IPS-18a (cell line): ENCODE measurements around the gene DAB2.
"Not testable (repeated sequence)": the region's sequence is repeated elsewhere in the genome, so short reads cannot be mapped to it uniquely, and the experiment has no call there.

ENCODE experiments used
- H3K27ac ChIP-seq: one replicate; pipeline ENCODE4 v1.5.1; 2013; ENCODE audit warnings: low read length
- H3K27me3 ChIP-seq: one replicate; pipeline ENCODE4 v1.6.1; 2013; ENCODE audit warnings: mild to moderate bottlenecking, low read length; ENCODE audit not compliant: control insufficient read depth, insufficient read depth
- H3K36me3 ChIP-seq: one replicate; pipeline ENCODE4 v1.6.1; 2013; ENCODE audit warnings: low read depth, low read length; ENCODE audit not compliant: control insufficient read depth
- H3K4me1 ChIP-seq: one replicate; pipeline ENCODE4 v1.6.1; 2013; ENCODE audit warnings: low read depth, low read length; ENCODE audit not compliant: control insufficient read depth
- H3K4me3 ChIP-seq: one replicate; pipeline ENCODE4 v1.5.1; 2013; ENCODE audit warnings: low read length
- H3K9ac ChIP-seq: one replicate; pipeline ENCODE4 v1.6.1; 2013; ENCODE audit warnings: mild to moderate bottlenecking, low read length, moderate library complexity
- H3K9me3 ChIP-seq: one replicate; pipeline ENCODE4 v1.6.1; 2013; ENCODE audit warnings: low read depth, low read length; ENCODE audit not compliant: control insufficient read depth

DAB2 gene

GRCh38 chr5:39355324-39355723, 69.5 kb downstream of the DAB2 start:
- no peak overlapping the region for H3K9ac ChIP-seq
- H3K27me3 ChIP-seq = no peaks in the 10 kb centered on the region
- H3K4me1 ChIP-seq = peaks cover 7% of the 10 kb centered on the region
- H3K4me3 ChIP-seq = no peak overlapping the region
- H3K36me3 ChIP-seq = no peaks in the 10 kb centered on the region
- H3K9me3 ChIP-seq = peaks cover 3% of the 10 kb centered on the region
- no peak overlapping the region for H3K27ac ChIP-seq

GRCh38 chr5:39353717-39354399, 70.9 kb downstream of the DAB2 start:
- H3K27ac ChIP-seq = no peak overlapping the region
- no peaks in the 10 kb centered on the region for H3K36me3 ChIP-seq
- no peak overlapping the region for H3K9ac ChIP-seq
- peaks cover 3% of the 10 kb centered on the region for H3K9me3 ChIP-seq
- H3K27me3 ChIP-seq = no peaks in the 10 kb centered on the region
- peaks cover 7% of the 10 kb centered on the region for H3K4me1 ChIP-seq
- H3K4me3 ChIP-seq = no peak overlapping the region

DNA sequence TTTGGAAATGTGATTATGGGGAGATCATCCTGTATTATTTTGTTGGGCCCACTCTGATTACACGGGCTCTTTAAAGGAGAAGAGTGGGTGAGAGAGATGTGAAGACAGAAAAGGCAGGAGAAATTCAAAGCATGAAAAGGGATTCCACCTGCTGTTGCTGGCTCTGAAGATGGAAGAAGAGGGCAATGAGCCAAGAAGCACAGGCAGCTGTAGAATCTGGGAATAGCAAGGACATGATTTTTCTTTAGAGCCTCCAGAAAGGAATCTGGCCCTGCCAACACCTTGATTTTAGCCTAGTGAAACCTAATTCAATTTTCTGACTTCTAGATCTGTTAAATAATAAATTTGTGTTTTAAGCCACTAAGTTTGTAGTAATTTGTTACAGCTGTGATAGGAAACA, 71.8 kb downstream of the DAB2 start:
- no peaks in the 10 kb centered on the region for H3K36me3 ChIP-seq
- no peak overlapping the region for H3K4me3 ChIP-seq
- H3K27me3 ChIP-seq = no peaks in the 10 kb centered on the region
- no peak overlapping the region for H3K9ac ChIP-seq
- H3K27ac ChIP-seq = no peak overlapping the region
- peaks cover 7% of the 10 kb centered on the region for H3K4me1 ChIP-seq
- H3K9me3 ChIP-seq = peaks cover 3% of the 10 kb centered on the region

GRCh38 chr5:39352170-39352569, 72.6 kb downstream of the DAB2 start:
- Histone ChIP-seq H3K9me3 (peaks cover 3% of the 10 kb centered on the region), H3K27ac (no peak overlapping the region), H3K9ac (no peak overlapping the region), H3K4me1 (peaks cover 7% of the 10 kb centered on the region), H3K27me3 (no peaks in the 10 kb centered on the region), H3K4me3 (no peak overlapping the region), H3K36me3 (no peaks in the 10 kb centered on the region)

DNA sequence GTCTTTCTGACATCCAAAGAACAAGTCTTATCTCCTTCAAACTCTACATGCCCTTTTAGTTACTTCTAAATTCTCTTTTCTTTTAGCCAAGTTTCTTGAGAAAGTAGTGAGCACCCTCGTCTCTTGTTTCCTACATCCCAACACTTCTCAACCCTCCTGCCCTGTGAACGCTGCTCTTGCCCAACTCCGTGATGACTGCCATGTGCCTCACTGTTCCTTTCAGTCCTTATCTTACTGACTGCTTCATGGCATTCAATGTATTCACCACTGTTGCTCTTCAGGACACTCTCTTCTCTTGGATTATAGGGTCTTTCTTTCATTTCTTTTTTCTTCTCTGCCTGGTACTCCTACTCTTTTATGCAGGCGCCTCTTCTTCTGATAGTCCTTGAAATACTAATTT, 75.3 kb downstream of the DAB2 start:
- no peaks in the 10 kb centered on the region for H3K27me3 ChIP-seq
- H3K4me1 ChIP-seq = no peaks in the 10 kb centered on the region
- H3K9ac ChIP-seq = no peak overlapping the region
- H3K36me3 ChIP-seq = no peaks in the 10 kb centered on the region
- H3K9me3 ChIP-seq = peaks cover 3% of the 10 kb centered on the region
- H3K4me3 ChIP-seq = no peak overlapping the region
- H3K27ac ChIP-seq = no peak overlapping the region

- H3K27me3 ChIP-seq = no peaks in the 10 kb centered on the region
- H3K9me3 ChIP-seq = no peaks in the 10 kb centered on the region
- H3K36me3 ChIP-seq = no peaks in the 10 kb centered on the region
- no peak overlapping the region for H3K4me3 ChIP-seq
- H3K9ac ChIP-seq = no peak overlapping the region
- peaks cover 9% of the 10 kb centered on the region for H3K4me1 ChIP-seq
- no peak overlapping the region for H3K27ac ChIP-seq
Observed at GRCh38 chr5:39342460-39342859, 82.3 kb downstream of the DAB2 start.

GRCh38 chr5:39341896-39342295, 82.9 kb downstream of the DAB2 start:
- Histone ChIP-seq H3K9me3 (no peaks in the 10 kb centered on the region), H3K36me3 (no peaks in the 10 kb centered on the region), H3K4me3 (no peak overlapping the region), H3K9ac (no peak overlapping the region), H3K4me1 (peaks cover 9% of the 10 kb centered on the region), H3K27ac (no peak overlapping the region), H3K27me3 (no peaks in the 10 kb centered on the region)

DNA sequence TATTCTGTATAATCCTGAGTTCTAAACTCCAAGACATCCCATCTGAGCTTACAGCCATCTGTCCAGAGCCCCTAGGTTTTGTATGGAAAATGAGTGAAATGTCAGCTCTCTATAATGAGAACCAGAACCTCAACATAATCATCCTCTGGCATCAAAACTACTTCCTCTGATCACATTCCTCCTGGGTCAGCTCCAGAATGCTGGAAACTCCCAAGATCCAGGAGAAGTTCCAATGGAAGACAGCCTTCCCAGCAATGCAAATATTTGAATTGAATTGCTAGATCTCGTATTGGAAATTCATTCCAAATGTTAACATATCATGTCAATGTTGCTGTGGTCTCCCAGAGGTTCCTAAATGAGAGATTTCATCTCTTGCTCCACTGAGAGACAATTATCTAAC, 84.3 kb downstream of the DAB2 start:
- no peaks in the 10 kb centered on the region for H3K36me3 ChIP-seq
- no peaks in the 10 kb centered on the region for H3K9me3 ChIP-seq
- H3K4me1 ChIP-seq = peaks cover 9% of the 10 kb centered on the region
- H3K27ac ChIP-seq = no peak overlapping the region
- H3K9ac ChIP-seq = no peak overlapping the region
- no peak overlapping the region for H3K4me3 ChIP-seq
- no peaks in the 10 kb centered on the region for H3K27me3 ChIP-seq

GRCh38 chr5:39337252-39337915, 87.4 kb downstream of the DAB2 start:
- no peaks in the 10 kb centered on the region for H3K27me3 ChIP-seq
- H3K36me3 ChIP-seq = no peaks in the 10 kb centered on the region
- no peak overlapping the region for H3K4me3 ChIP-seq
- no peaks in the 10 kb centered on the region for H3K9me3 ChIP-seq
- no peak overlapping the region for H3K27ac ChIP-seq
- H3K9ac ChIP-seq = no peak overlapping the region
- peaks cover 5% of the 10 kb centered on the region for H3K4me1 ChIP-seq

DNA sequence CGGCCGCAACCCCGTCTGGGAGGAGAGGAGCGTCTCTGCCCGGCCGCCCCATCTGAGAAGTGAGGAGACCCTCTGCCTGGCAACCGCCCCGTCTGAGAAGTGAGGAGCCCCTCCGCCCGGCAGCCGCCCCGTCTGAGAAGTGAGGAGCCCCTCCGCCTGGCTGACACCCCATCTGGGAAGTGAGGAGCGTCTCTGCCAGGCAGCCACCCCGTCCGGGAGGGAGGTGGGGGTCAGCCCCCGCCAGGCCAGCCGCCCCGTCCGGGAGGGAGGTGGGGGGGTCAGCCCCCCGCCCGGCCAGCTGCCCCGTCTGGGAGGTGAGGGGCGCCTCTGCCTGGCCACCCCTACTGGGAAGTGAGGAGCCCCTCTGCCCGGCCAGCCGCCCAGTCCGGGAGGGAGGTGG, 90.5 kb downstream of the DAB2 start:
- H3K27me3 ChIP-seq, H3K4me1 ChIP-seq, H3K27ac ChIP-seq, H3K4me3 ChIP-seq, H3K9me3 ChIP-seq, H3K36me3 ChIP-seq, H3K9ac ChIP-seq: not testable (repeated sequence)

GRCh38 chr5:39333104-39333503, 91.7 kb downstream of the DAB2 start:
- H3K4me3 ChIP-seq = no peak overlapping the region
- no peaks in the 10 kb centered on the region for H3K27me3 ChIP-seq
- H3K9me3 ChIP-seq = no peaks in the 10 kb centered on the region
- H3K4me1 ChIP-seq = peaks cover 4% of the 10 kb centered on the region
- no peak overlapping the region for H3K9ac ChIP-seq
- no peaks in the 10 kb centered on the region for H3K36me3 ChIP-seq
- no peak overlapping the region for H3K27ac ChIP-seq

- Histone ChIP-seq H3K4me3 (no peak overlapping the region), H3K9me3 (no peaks in the 10 kb centered on the region), H3K4me1 (peaks cover 4% of the 10 kb centered on the region), H3K27ac (no peak overlapping the region), H3K36me3 (no peaks in the 10 kb centered on the region), H3K9ac (no peak overlapping the region), H3K27me3 (no peaks in the 10 kb centered on the region)
Observed at GRCh38 chr5:39331861-39332381, 92.9 kb downstream of the DAB2 start.
